ENCODE data around the gene RNF5.

Gene RNF5

DNA sequence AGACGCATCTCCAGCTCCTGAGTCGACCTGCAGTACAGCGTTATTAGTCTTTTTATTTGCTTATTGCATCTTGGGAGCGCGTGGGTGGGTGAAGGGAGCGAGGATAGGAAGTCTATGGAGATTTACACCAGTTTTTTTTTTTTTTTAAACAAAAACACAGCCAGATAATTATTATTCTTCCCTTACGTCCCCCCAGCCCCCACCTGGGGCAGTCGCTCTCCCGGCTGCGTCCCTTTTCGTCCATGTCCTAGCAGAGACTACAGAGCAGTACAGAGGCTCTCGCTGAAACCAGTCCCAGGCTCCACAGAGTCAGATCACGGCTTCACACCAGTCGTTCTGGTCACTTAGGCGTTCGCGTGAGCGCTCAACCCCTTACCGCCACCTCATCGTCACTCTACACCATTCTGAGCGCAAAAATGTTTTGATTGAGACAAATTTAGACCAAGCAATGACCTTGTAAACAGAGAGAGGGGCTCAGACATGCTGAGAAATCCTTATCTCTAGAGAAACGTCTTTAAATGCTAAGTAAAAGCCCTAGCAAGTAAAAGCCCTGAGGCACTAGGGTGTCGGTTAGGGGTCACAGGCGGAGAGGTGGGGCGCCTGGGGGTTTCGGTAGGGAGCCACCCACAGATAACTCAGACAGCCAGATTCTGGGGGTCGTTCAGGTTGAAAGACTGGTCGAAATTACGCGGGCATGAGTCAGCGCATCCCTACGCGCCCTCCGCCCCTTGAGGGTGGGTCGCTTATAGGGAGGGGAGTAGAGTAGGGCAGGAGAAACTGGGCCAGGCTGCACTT lies 25.2 kb upstream of the RNF5 start:
- no peak for DNase-seq

DNA sequence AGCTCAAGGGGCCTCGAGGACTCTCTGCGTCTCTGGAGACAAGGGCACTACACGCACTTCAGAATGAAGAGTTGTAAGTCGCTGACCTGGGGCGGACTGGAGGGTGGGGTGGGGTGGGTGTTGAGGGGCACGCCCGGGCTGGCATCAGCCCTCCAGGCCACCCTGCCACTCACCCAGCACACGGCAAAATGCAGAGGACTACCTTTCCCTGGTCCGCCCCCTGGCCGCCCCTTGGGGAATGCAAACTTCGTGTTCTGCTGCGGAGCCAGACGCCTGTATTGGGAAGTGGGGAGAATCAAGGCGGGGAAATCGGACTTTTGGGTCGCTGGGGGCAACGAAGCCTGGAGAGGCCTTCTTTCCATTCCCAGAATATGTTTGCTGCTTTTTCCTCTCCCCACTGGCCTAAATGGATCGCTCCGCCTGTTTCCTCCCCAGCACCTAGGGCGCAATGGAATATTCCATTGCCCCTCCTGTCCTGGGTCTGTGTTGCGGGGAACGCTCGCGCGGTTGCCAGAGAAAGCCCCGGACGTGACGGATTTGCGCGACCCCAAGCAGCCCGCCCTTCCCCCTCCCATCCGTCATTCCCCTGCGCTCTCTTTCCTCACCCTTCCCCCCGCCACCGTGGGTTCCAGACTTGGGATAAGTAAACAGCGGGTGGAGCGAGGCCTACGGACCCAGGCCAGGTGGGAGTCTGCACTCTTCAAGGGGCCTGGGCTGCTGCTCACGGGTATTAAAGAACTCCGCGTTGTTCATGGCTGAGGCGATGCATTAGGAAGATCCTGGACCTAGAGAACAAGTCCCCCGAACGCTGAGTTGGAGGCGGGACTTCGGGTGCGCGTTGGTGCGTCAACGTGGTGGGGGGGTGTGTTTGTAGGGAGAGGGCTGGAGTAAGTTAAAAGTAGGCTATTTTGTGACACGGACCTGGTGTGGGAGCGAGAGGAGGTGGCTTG lies 24.4 kb upstream of the RNF5 start, which contains the start of gene PPT2:
Gene PPT2, plus strand, starts transcription at position 578 of the 950 bp plus-strand sequence. CDS start 454 bp downstream, outside the sequence.
- DNase-seq: peak; percentile 49

DNA sequence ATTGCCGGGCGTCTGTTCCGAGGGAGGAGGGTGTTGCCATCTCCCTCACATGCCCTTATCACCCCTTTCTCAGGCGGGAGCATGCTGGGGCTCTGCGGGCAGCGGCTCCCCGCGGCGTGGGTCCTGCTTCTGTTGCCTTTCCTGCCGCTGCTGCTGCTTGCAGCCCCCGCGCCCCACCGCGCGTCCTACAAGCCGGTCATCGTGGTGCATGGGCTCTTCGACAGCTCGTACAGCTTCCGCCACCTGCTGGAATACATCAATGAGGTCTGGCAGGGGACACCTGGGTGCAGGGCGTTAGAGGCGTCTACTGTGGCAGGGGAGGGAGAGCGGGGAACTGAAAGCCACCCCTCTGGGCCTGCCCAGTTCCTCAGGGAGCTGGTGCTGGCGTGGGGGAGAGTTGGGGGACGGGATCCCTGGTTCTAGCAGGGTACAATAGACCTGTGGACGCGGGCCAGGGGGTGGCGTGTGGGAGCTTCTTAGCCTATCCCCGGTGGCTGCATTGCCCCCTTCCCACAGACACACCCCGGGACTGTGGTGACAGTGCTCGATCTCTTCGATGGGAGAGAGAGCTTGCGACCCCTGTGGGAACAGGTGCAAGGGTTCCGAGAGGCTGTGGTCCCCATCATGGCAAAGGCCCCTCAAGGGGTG lies 23.6 kb upstream of the RNF5 start:
- DNase-seq: peak; percentile 46

DNA sequence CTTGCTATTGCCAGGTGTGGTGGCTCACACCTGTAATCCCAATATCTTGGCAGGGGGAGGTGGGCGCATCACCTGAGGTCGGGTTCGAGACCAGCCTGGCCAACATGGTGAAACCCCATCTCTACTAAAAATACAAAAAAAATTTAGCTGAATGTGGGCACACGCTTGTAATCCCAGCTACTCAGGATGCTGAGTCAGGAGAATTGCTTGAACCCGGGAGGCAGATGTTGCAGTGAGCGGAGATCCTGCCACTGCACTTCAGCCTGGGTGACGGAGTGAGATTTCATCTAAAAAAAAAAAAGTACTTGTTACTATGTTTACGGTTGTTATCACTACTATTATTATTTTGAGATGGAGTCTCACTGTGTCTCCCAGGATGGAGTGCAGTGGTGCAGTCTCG lies 21.3 kb upstream of the RNF5 start:
- DNase-seq: no peak

DNA sequence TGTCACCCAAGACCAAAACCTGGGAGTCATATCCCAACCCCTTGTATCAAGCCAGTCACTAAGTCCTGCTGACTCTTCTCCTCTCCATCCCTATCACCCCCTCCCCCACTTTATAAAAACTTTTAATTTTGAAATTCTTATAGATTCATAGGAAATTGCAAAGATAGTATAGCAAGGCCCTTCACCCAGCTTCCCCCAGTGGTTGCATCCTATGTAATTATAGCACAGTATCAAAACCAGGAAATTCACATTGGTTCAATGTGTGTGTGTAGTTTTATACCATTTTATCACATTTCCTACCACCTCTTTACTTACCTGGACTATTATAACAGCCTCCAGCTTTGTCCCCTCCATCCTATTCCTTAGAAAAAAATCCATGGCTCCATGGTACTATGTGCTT lies 20.2 kb upstream of the RNF5 start:
- DNase-seq: no peak

DNA sequence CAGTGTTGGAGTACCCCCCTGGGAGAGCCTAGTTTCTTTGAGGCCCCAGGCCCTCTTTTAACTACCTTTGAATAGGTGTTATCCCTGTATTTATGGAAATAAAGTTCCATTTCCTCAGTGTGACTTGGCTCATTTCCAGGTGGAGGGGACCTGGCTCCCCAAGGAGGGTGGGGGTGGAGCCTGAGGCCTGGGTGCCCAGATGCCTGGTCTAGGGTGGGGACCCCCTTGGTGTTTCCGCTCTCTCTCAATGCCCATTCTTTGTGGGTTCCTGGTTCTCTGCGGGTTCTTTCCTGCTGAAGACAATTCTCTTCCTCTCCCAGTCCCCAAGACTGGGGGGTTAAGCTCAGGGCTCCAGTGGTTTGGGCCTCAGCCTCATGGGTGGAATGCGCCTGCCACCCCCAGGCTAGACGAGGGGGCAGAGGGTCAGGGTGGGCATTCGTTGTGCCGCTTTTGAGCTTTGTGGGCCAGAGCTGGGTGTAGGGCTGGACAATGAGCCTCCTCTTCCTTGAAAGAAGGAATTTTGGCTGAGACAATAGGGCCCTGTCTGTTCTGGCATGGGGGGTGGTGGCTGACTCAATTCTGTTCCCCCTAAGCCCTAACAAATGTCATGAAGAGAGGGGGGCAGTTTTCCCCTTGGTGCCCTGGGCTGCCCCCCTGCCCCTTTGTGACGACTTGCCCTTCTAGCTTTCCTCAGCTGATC lies 14.5 kb upstream of the RNF5 start:
- DNase-seq: no peak

DNA sequence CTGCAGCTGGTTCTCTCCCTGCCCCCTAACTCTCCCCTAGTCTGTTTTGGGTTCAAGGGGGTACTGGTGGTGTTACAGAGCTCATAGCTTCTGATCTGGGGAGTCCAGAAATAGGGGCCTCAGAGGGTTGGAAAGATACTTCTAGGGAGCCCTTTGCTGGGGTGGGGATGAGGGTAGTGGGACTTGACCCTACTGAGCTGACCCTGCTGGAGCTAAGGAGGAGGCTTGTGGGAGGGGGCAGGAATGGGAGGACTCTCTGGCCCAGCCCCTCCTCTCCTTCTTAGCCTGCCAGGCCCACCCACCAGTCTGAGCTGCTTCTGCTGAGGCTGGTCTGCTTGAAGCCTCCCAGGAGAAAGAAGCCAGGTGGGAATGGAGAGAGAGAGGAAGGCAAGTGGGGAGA lies 13.9 kb upstream of the RNF5 start, which contains the start of gene EGFL8:
Gene EGFL8, plus strand, starts transcription at position 301 of the 400 bp plus-strand sequence. CDS start 1,571 bp downstream, outside the sequence.
- no peak for DNase-seq

DNA sequence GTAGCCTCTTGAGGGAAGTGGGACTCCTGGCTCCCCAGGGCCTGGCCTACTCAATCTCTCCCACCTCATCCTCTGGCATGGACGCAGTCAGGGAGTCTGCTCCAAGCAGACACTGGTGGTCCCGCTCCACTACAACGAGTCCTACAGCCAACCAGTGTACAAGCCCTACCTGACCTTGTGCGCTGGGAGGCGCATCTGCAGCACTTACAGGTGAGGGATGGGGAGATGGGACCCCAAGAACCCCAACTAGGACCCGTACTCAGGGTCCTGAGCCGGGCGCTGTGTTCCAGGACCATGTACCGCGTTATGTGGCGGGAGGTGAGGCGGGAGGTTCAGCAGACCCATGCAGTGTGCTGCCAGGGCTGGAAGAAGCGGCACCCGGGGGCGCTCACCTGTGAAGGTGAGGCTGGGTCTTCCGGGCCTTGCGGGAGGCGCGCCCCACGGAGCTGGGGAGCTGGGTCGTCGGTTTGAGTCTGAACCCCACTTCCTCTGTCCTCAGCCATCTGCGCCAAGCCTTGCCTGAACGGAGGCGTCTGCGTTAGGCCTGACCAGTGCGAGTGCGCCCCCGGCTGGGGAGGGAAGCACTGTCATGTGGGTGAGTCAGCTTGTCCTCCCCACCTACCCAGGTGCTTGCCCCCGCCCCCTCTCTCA lies 11.7 kb upstream of the RNF5 start:
- DNase-seq: no peak

DNA sequence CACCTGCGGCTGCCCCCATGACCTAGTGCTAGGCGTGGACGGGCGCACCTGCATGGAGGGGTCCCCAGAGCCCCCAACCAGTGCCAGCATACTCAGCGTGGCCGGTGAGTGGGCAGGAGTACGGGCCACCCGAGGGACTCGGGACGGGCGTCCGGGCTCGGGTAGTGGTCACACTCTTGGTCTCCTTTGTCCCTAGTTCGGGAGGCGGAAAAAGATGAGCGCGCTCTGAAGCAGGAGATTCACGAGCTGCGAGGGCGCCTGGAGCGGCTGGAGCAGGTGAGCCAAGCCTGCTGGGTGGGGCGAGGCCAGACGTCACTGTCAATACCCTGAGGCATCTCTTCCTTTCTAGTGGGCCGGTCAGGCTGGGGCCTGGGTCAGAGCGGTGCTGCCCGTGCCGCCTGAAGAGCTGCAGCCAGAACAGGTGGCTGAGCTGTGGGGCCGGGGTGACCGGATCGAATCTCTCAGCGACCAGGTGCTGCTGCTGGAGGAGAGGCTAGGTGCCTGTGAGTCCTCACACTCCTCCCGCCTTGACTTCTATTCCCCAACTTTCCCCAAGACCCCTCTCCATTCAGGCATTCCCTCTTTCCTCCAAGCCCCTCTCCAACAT lies 10.9 kb upstream of the RNF5 start:
- no peak for DNase-seq

DNA sequence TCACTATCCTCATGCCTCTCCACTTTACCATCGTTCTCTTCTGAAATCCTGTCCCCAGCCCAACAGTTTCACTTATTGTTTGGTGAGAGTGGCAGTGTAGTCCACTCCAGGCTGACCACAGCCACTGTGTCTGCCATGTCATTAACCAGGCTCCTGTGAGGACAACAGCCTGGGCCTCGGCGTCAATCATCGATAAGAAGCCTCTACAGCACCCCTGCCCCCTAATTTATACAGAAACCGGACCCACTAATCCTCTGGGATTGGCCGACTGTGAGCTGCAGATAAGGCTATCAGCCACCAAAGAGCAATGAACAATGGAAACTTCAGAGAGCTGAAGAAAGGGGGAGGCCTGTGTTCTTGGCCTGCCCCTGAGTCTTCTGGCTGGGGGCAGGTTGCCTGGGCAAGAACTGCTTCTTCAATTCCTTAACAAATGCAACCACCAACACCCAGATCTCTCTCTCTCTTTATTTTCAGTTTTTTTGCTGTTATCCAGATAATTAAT lies 10.4 kb upstream of the RNF5 start:
- DNase-seq: no peak

DNA sequence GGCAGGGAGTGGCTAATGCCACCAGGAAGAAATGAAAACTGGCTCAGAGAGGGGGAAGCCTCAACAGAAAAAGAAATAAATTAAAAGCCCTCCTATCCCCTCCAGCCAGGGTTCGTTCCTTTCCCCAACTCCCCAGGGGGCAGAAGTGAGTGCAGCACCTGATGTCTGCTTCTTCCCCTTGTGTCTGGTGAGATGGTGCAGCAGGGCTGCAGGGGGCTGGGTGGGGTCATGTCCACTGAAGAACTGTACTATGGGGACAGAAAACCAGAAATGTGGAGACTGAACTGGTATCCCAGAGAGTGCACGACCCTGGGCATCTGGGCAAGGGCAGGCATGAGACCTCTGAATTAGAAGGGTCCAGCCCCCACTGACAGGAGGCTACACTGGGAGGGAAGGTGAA lies 9.9 kb upstream of the RNF5 start:
- DNase-seq: no peak

DNA sequence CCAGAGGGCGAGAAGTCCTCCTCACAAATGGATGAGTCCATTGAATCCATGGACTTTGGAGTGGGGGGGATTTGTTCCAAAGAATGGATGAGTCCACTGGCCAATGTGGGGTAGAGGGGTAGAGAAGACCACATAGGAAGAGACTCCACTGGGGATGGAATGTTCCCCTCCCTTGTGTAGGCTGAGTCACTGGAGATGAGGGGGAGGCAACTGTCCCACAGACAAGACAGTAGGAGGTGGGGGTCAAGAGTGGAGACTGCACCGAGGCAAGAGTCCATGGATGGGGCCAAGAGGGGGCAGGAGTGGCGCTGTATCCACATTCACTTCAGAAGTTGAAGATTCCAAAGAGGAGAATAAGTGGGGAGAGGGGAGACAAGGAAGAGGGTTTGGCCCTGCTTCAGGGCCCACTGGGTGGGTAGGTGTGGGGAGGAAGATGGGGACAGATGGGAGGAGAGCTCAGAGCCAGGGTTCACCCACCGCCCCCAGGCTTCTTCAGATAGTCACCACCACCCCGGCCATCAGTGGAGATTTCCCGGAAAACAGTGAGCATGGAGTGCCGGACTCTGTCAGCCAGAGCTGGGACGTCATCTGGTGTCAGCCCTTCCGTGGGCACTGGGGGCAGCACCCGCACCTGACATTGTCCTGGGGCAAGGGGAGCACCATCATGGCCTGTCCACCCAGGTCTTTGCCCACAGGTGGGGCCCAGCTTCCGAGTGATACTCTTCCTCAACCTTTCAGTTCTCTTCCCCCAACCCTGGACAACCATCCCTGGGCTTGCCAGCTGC lies 9.2 kb upstream of the RNF5 start:
- DNase-seq: no peak

DNA sequence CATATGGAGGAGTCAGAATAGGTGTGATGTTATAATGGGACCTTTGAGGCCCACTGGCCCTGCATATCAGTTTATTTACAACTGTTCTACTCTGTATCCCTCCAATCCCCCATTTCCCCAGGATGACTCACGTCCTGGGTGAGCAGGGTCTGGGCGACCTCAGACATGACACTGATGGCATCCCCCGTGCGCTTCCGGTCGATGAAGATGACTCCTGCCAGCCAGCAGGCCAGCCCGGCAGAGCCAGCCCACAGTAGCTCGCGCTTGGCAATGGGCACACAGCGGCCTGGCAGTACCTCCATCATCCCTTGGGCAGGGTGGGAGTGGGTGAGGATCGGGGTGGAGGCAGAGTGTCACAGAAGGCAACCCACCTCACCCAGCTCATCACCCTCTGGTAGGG lies 7.9 kb upstream of the RNF5 start:
- no peak for DNase-seq

DNA sequence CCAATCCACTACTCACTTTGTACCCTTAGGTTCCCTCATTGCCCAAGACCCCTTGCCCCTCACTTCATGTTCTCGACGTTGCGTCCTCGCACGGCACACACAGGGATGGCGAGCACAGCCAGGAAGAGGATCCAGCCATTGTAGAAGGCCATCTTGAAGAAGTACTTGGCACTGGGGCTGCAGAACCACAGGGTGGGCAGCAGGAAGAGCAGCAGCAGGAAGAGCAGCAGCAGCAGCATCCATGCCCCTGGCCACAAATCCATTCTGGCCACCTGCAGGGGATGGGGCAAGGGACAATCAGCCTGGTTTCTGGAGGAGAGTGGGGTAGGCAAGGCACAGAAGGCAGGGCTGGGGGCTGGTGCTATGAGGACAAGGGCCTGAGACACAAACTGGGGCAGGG lies 7.0 kb upstream of the RNF5 start:
- DNase-seq: no peak

DNA sequence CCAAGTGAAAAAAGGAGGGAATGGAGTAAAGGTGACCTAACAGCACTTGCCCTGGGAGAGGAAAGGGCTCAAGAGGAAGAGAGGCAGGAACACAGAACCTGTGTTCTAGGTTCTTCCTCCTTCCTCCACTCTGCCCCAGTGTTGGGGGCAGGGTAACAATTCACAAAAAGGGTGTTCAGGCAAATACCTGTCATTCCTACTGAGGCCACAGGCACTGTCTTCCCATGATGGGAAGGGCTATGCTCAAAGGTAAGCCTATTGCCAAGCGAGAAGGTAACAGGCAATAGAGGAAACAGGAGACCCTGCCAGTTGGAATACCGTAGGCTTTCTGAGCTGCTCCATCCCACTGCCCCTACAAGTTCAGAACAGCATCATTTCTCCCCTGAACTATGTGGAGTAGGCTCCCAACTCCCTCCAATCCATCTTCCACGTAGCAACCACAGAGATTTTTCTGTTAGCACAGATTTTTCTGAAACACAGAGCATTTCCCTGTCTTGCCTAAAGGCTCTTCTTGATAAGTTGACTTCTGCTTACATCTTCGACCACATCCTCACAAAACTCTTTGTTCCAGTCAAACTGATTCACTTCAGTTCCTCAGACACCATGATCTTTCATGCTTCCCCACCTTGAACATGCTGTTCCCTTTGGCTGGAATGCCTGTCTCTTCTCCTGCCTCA lies 5.0 kb upstream of the RNF5 start:
- DNase-seq: no peak

DNA sequence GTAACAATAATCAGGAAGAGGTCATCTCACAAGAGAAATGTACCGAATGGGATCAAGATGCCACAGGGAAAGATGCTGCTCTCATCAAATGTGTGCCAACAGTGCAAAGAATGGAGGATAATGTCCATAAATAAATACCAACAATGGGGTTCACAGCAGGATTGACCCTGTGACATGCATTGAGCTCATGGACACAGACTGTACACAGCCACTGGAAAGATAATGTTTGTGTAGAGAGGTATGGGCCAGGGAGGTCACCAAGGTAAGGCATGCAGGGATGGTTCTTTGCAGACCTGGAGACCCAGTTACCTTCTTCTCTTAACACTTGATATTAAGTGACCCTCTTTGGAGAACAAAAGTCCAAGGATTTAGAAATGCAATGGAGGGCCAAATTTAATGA lies 3.8 kb upstream of the RNF5 start:
- no peak for DNase-seq

DNA sequence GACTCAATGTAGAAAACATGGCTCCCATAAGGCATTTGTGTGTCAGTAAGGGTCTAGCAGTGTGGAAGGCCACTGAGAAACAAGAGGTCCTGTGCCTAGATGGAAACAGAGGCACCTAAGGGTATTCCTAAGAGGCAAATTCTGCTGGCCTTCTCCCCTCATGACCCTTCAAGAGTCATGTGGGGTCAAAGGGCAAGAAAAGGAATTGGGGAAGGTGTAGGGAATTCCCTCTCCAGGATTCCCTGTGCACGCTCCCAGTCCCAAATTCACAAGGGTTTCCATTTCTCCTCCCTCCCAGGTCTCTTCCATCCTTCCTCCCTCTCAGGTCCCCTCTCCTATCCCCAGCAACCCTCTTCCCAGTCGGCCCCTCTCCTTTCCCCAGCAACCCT lies 2.9 kb upstream of the RNF5 start:
- DNase-seq: no peak

DNA sequence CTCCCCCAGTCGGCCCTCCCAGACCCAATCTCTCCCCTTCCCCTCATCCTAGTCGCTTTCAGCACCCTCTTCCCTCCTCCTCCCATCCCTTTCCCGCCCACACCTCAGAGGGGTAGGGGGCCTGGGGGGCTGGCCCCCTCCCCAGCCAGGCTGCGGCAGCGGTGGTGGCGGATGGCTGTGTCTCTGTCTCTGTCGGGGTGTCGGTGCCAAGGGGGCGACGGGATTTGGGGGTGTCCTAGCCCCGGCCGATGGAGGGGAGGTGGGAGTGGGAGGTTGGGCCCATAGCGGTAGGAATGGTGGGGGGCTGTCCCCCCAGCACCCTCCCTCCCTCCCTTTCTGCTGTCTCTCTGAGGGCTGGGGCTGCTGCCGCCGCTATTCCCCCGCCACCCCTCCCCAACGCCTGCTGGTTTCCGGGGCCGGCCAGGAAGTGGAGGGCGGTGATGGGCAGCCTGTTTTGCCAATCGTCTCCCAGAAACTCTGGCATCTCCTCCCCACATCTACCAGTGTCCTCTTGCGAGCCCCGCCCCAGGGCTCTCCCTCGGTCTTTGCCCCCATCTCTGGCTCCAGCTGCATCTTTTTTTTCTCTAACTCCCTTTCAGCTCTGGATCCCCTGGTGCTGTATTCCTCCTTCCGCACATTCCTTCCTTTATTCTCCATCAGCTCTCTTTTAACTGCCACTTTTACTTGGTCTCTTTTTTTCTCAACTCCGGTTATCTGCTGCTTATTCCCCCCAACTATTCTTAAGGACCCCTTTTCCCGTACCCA lies 2.3 kb upstream of the RNF5 start, which contains the start of gene AGPAT1:
Gene AGPAT1, minus strand, starts transcription at position 374 of the 765 bp plus-strand sequence. CDS start 4,588 bp downstream, outside the sequence.
- peak; percentile 94 for DNase-seq

All from T-helper 9 cell (primary cell).